Activated CD4-positive, alpha-beta T cell treated with anti-CD3 and anti-CD28 coated beads, Interleukin-2, amount 50 U/mL, for 4 hours (primary cell): Measurements from ENCODE around the gene HOXA1.

Source experiments
- DNase-seq, 2 experiments: peaks; one replicate each; pipeline ENCODE4 v3.0.0-alpha.2; 2020

HOXA1 gene

DNA sequence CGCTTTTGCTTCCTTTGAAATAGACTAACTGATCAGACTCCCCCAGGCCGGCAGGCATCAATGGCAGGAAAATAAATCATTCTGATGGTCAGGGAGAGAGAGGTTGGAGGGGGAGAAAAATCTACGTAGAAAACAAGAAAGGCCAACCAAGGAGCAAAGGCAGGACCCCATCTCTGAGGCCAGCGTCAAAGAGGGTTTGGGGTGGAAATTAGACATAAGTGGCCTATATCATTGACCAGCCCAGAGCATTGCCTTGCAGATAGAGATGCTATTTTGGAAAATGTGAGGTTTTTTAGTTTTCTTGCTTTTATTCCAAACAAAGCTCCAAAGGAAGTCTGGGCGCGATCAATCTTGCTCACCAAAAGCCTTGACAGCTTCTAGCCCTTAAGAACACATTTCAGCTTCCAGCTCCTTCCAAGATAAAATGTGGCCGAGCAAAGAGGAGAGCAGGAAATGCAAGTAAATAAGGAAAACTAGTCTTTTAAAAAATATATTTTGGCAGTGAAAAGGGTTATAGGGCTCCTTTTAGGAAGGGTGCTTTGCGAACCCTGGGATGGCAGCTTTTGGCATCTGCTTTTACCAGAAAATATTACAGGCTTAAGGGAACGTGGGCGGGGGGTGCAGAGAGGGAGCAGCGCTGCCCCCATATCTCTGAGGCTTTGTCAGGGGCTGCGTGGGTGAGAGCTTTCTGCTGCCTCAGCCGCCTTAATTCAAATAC lies 8.7 kb upstream of the HOXA1 start:
- no peak for DNase-seq

DNA sequence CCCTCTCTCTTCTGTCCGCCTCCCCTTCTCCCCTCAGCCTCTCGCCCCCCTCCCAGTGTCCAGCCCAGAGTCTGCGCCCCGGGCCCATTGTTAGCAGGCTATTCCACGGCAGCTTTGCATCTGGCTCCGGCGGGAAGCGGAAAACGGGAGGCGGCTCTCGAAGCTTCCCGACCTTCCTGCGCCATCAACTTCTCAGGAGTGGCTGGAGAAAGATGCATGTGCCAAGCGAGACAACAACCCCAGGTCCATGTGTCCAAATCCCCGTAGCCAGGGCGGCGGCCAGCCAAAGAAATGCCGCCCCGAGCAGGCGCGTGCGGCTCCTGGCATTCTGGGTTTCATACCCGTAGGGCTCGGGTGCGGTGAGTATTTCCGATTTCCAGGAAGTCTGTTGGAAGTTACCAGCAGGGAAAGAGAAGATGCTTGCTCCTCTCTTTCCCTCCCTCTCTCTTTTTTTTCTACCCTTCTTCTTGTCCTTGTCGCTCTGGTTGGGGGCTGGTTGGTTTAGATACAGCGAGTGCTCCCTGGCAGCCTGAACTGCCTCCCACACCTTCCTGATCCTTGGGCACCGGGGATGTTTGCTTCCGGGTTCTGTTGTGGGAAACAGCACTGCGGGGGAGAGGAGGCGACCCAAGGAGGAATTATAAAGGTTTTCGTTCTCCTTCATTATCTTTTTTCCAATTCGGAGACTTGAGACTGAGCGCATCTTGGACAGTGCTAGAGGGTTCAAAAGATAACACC lies 7.9 kb upstream of the HOXA1 start:
- no peak for DNase-seq

DNA sequence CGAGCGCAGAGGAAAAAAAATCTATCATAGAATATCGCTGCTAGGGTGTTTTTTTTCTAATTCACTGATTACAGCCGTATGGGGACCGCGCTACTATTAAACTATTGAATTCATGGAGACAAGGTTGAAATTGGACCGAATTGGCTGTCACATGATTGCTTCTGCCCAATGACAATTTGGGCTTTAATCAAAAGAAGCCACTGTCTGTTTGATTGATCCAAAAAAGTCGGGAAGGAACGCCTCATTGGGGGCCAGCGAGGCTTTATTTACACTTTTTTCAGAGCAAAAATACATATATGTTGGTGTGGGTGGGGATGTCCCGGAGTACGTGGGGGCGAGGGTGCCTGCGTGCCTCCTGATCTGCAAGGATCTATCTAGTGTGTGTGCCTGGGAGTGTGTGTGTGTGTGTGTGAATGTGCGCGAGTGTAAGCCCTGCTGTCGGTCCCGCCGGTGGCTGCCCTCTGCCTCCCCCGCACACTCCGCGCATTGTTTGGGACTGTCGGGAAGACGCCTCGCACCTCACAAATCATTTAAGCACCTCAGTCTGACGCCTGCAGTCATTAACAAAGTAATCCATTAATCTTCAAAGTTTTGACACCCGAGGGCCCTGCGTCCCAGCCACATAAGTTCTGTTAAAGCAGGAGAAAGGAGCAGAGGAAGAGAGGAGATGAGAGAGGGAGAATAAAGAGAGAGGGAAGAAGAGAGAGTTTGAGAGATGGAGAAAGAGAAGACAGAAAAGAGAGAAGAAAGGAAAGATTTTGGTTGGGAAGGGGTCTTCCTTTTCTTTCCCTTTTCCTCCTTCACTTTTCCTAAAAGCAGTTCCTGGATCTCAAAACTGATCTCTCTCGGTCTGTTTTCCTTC lies 7.0 kb upstream of the HOXA1 start, which contains the start of gene HOXA2:
TSS of gene HOXA2 (minus strand) at position 103 of the 862 bp plus-strand sequence. CDS start 183 bp downstream, outside the sequence.
- DNase-seq = no peak

DNA sequence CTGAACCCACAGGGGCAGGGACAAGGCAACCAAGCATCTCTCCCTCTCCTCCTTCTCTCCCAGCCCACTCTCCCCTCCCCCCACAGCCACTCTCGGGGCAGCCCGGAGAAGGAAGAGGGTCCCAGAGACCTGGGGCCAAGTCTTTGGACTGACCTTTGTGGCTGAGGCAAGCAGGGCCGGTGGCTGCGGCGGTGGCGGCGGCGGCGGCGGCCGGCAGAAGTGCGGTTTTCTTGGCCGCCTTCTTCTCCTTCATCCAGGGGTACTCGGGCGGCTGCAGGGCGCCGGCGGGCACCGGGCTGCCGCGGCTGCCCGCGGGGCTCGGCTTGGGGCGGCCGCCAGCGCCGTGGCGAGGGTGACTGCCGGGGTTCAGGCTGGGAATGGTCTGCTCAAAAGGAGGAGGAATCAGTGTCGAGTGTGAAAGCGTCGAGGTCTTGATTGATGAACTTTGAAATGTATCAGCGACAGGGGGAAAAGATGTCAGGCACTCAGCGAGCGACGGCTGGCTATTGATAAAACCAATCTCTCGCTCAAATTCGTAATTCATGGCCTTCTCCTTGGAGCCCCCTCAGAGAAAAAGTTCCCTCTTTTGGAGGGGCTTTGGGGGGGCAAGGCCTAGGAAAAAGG lies 6.3 kb upstream of the HOXA1 start:
- DNase-seq = no peak

DNA sequence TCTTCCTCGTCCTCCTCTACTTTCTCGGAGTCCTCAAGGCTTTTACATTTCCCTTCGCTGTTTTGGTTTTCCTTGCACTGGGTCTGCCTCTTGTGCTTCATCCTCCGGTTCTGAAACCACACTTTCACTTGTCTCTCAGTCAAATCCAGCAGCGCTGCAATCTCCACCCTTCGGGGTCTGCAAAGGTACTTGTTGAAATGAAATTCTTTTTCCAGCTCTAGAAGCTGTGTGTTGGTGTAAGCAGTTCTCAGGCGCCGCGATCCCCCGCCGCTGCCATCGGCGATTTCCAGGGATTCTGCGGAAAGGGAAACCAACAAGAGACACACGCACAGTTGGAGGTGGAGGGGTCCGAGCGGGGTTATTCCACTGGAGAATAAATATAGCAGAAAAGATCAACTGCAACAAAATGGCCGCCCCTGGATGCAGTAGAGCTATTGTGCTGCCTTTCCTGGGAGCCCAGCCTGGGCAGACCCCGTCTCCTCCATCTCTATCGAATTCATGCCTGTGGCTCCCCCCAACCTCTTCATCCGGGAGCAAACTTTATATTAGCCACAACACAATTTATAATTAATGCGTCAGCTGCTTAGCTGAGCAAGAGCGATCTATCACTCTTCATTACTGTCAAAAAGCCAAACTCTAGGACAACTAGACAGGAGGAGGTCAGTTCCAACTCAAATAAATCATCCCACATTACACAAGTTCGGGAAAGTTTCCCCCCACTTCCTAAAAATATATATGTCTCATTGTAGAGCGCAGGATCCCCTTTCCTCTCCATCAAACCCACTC lies 5.6 kb upstream of the HOXA1 start:
- DNase-seq = no peak

DNA sequence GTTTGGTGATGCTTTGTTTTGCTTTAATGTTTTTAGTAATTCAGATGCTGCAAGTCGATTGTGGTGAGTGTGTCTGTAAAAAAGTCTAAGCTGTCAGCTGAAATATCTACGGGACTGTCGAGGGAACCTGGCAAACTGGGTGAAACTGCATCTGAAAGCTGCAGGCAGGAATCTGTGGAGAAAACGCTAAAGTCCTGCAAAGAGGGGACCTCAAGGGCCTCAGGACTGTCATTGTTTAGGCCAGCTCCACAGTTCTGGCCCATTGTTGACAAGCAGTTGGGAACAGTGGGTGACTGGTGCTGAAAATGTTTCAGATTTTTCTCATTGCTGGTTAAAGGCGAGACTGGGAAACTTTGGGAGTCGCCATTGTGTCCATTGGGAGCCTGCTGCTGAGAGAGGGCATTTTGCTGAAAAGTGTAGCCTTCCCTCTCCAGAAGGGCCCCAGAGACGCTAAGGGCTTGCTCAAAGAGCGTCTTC lies 4.9 kb upstream of the HOXA1 start:
- DNase-seq = no peak

DNA sequence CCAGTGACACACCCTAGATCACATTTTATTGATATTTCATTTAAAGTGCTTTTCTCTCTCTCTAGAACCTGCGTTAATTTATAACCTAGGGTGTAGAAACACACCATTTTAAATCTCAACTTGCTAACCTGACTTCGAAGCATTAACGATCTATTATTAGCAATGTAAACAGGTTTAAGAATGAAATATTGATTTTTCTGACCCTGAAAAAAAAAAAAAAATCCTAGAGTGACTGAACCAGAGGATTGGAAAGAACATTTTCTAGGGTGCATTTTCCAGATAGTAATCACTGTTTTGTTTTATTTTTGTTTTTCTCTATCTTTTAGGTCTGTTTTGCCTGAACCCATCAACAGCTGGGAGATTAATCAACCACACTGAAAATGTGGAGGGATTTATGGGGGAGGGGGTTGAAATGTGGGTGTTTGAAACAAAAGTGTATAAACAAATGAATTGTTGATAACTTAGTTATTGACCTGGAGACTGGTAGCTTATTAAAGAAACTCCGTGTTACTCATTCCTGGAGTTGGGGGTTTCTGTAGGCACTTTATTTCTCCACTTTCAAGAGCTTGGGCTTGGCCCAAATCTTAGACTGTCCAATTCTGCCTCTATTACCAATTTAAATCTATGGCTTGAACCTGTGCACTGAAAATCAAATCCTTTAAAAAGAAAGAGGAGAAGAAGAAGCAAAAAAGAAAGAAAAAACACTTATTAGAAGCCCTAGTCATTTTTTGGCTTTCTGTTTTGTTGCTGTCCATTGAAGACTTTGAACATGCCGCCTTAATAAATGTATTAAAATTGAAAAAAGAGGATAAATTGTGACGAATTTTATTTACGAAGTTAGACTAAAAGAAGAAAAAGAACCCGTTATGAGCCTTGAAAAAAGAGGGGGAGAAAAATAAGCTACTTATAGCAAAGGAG lies 3.9 kb upstream of the HOXA1 start:
- no peak for DNase-seq

DNA sequence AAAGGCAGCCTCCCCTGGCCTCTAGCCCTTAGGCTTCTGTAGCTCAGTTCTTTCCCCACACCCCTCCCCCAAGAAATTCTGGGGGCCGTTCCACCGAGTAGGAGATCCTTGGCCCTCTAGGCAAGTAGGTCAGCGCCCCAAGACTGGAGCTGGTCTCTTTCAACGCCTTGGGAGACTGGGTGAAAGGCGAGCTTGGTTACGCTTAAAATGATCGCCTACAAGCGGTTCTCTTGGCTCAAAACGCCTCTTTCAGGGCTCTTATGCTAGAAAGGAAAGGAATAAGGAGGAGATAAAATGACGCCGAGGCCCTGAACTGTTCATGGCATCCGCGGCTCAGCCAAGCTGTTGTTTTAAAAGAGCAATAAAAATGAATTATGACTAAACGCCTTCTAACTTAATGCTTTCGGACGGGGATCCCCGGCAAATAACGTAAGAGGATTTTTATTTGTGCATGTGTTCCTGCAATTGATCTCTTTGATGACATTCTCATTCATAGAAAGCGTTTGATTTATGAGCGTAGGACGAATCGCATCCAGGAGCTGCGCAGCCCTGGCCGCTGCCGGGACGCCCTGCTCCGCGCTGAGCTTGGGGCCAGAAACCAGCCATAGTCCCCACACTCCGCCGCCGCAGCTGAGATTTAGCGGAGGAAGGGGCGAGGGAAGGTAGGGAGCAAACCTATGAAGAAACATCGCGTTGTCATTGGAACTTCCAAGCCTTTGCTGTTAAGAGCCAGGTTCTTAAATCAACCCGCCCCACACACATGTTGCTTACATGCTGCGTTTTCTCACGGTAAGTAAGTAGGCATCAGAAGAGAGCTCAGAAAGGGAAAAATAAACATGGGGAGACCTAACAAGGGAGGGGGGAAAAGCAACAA lies 3.0 kb upstream of the HOXA1 start:
- DNase-seq = no peak

DNA sequence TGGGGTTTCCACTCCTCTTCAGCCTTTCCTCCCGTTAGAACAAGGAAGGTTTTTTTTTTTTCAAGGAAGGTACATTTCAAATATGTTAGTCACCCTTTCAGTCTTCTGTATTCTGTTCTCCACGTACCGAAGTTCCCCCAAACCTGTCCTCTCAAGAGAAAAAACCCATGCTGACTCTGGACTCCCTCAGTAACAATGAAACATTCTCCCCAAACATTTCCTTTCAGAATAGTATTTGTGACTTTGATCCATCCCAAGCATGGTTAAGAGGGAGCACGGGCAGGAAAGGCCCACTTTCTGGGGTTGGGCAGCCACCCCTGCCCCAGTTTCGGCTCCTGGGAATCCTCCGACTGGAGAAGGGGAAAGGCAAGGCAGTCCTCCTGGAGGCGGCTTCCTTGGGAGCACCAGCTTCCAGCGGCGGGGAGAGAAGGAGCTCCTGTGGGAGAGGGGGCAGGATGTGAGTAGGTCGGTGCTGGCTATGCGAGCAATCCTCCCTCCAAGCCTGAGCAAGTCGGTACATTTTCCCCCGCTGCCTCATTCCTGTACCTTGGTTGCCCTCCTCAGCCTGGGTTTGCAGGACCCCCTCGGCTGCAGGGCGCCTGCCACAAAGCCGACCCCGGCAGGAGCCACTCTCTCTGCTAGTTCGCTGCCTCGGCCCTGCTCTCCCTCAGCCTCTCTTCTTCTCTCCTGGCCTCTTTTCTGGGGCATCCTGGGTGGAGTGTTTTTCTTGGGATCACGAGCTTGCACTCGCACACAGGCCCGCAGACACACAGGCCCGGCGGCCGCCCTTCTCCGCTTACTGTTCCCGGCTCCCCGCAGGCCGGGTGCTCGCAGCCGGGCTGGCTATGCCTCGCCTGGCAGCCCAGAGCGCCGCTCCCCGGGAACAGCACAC lies 2.1 kb upstream of the HOXA1 start:
- no peak for DNase-seq

DNA sequence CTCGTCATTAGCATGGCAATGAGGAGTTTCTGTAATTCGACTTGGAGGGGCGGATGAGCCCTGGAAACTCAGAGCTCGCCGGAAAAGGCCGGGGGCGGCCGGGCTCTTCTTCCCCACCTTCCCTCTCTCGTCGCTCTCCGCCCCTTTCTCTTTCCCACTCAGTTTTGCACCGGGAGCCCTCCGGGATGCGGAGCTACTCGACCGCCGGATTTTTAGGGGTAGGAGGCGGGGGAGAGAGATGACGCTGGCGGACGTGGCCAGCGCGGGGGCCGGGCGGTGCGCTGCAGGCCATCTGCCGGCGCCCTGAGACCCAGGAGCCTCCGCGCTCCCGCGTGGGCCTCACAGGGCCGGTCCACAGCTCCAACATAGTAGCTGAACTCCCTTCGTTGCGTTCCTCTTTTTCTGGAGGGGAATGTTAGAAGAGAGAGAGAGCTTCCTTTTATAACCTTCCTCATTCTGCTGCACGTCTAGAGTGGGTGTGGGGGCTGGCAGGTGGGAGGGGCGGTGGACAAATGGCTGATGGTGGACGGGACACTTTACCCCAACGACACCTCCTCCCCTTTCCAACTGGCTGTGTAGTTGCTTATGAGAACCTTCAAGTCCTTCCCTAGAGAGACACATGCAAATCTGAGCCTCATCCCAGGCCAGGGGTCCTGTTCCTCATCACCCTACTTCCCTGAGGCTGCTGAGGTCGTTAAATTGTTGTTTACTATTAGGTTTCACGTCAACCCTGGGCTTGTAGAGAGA lies 1.1 kb upstream of the HOXA1 start:
- no peak for DNase-seq

DNA sequence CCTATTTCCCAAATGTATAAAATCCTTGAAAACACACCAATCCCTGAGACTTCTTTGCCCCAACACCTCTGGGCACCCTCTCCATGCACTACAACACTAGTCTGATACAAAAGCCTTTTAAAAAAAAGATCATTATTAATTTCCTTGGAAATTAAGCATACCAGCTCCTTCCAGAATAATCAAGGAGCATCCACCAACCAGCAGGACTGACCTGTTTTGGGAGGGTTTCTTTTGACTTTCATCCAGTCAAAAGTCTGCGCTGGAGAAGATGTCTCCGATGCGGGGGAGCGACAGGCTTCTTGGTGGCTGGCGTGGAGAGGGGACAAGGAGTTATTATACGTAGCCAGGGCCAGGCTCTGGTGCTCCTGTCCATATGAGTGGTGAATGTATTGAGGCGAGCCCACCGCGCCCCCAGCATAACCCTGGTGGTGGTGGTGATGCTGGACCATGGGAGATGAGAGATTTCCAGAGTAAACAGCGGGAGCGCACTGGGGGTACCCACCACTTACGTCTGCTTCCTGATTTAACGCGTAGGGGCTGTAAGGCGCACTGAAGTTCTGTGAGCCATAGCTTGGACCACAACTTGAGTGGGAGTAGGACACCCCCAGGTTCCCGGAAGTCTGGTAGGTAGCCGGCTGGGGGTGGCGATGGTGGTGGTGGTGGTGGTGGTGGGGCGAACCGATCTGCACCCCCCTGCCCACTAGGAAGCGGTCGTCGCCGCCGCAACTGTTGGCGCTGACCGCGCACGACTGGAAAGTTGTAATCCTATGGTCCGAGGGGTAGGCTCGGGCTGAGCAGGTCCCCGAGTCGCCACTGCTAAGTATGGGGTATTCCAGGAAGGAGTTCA lies 527 bp downstream of the HOXA1 start:
- peak in 1 of 2 experiments; percentile 9 for DNase-seq

DNA sequence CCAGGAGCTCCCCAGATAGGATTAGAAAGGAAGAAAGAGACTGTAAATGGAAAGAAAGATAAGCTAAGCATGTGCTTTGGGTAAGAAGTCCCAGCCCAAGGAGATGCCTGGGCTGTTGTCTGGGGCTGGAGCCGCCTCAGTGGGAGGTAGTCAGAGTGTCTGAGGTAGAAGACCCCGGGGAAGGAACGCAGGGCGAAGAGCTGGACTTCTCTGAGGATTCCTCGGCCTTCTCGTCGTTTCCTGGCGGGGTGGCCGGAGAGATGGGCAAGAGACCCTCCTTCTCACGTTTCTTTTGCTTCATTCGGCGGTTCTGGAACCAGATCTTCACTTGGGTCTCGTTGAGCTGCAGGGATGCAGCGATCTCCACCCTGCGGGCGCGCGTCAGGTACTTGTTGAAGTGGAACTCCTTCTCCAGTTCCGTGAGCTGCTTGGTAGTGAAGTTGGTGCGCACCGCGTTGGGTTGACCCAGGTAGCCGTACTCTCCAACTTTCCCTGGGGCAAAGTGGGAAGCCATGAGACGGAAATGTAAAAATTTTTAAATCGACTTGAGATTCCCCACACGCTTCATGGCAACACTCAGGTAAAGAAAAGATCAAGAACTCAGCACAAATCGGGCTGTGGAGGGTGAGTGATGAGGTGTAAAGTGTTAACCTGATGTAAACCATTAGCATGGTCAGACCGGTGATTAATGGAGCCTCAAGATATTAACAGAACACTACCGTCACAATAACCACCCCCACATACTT lies 1.3 kb downstream of the HOXA1 start:
- no peak for DNase-seq

DNA sequence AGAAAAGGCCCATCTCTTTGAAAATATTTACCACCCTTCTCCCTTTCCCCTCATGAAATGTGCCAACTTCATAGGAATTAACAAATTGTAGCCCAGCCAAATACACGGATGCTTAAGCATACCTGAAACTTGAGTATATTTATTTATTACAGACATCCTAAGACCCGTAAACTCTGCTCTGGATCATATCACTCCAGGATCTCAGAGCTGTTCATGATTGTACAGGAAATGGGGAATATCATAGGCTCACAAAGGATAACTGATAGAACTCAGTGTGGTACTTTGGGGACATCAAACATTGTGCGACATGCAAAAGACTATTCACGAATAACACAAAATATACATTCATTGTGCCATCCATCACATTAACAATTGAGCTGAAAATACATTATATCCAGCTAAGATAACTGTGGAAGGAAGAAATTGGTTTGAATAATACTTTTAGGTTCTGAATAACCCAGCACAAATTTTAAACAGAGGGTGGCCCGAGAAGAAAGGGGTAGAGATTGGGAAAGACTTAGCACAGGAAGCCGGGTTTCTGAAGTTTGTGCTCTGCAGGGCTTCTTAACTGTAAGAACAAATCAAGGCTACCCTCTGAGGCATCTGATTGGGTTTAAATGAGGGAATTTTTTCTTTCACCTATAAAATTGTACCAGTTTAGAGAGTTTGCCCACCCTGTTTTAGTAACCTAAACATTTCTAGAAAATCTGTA lies 2.5 kb downstream of the HOXA1 start:
- no peak for DNase-seq

DNA sequence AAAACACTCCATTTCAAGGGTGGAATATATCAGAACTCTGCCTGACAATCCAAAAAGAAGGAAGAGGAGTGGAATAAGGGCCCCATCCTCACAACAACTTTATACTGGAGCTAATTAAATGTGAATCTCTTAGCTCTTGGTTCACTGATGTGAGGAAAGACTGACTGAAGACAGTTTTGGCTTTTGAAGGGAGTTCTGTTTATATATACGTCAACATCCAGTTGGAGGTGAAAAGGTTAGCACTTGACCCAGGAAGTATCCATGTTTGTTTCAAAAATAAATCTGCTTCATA lies 3.0 kb downstream of the HOXA1 start:
- DNase-seq = no peak

DNA sequence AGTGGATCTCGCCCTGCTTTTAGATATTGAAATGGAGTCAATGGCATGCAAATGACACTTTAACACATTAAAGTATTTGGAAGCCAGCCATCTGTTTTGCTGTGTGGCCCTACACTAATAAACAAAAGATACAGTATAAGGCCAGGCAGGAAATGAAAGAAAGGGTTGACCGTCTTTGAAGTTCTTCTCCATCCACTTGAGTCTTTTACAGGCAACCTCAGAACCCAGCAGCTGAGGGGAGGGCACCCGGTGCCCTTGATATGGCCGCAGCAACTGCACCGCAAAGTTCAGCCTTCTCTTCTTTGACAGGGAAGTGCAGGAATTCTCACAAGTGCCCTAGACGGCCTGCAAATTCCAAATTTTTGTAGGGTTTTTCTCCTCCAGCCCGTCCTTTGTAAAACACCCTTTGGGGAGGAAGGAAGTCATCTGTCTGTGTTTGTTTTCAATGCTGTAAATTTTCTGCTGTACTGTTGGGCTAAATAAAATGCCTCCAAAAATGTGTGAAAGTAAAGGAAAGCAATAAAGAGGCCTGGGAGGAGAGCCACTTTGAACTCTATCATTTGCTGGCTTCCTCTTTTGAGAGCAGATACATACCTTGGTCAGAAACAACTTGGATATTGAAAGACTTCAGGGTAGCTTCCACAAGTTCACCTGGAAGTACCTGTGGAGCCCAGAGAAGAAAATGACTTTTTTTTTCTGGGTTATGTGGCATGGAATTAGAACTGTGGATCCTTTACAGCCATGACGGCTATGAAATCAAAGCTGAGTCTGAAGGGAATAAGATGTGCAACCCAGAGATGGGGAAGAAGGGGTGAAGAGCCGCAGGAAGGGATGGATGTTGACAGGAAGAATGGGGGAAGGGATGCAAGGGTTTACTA lies 3.6 kb downstream of the HOXA1 start:
- DNase-seq = no peak
